HEK293T (cell line): ENCODE data around the gene SUSD5.

Experiments used
- ARNT ChIP-seq: fragments of 450-650 bp; IDR thresholded peaks from 2 replicates; pipeline ENCODE4 v1.6.1; 2017; ENCODE audit warnings: mild to moderate bottlenecking
- ELF4 ChIP-seq: fragments of 450-650 bp; IDR thresholded peaks from 2 replicates; pipeline ENCODE4 v1.6.1; 2017; ENCODE audit warnings: antibody characterized with exemption
- FOXA1 ChIP-seq: fragments of 450-650 bp; IDR thresholded peaks from 2 replicates; pipeline ENCODE4 v1.6.1; 2016; ENCODE audit warnings: mild to moderate bottlenecking
- FOXM1 ChIP-seq: fragments of 450-650 bp; IDR thresholded peaks from 2 replicates; pipeline ENCODE4 v1.6.1; 2017; ENCODE audit warnings: mild to moderate bottlenecking, borderline replicate concordance
- L3MBTL2 ChIP-seq: fragments of 450-650 bp; conservative IDR thresholded peaks from 2 replicates; pipeline ENCODE4 v1.6.1; 2016; ENCODE audit warnings: mild to moderate bottlenecking
- LEF1 ChIP-seq: fragments of 450-650 bp; IDR thresholded peaks from 2 replicates; pipeline ENCODE4 v1.6.1; 2017; ENCODE audit warnings: mild to moderate bottlenecking, borderline replicate concordance
- SP1 ChIP-seq: fragments of 450-650 bp; IDR thresholded peaks from 2 replicates; pipeline ENCODE4 v1.6.1; 2017
- SUZ12 ChIP-seq: fragments of 450-650 bp; IDR thresholded peaks from 2 replicates; pipeline ENCODE4 v1.6.1; 2016; ENCODE audit warnings: mild to moderate bottlenecking
- ZNF384 ChIP-seq: fragments of 450-650 bp; IDR thresholded peaks from 2 replicates; pipeline ENCODE4 v1.6.1; 2016

GRCh38 chr3:33103480-33103879 lies 115.1 kb downstream of the SUSD5 start:
- no peak for TF ChIP-seq SUZ12
- TF ChIP-seq FOXM1 = no peak
- no peak for TF ChIP-seq FOXA1
- TF ChIP-seq ZNF384 = no peak
- TF ChIP-seq L3MBTL2 = no peak
- TF ChIP-seq LEF1 = no peak
- no peak for TF ChIP-seq SP1
- no peak for TF ChIP-seq ELF4
- no peak for TF ChIP-seq ARNT
